PC-3 (cell line): ENCODE data around the gene NR2F2. TPM values are rescaled to one million over a fixed set of nuclear protein-coding genes. Genes with fewer than 3 reads are reported as not detected.

Source experiments
- ATAC-seq: fragments of 200-7000 bp; cut with Tn5 transposase; 2 replicates; pipeline ENCODE4 v1.9.1; 2020; ENCODE audit warnings: mild to moderate bottlenecking, moderate library complexity
- BruUV-seq: library from RNA; stranded (reverse); fragments of 400-500 nt; replicated peaks from 2 replicates; lab custom pipeline; 2021; lab: Mats Ljungman, UMichigan
- CTCF ChIA-PET: fragments of 300-600 bp; sonication (Branson Sonifier 250); formaldehyde crosslinking; loops from one replicate; lab custom pipeline; 2022; ENCODE audit warnings: antibody characterized with exemption; lab: Charles Lee
- POLR2A ChIA-PET: fragments of 300-600 bp; sonication (Branson Sonifier 250); formaldehyde crosslinking; loops from one replicate; lab custom pipeline; 2022; ENCODE audit warnings: antibody characterized with exemption; ENCODE audit not compliant: unreplicated experiment; lab: Charles Lee
- DNase-seq: peaks from one replicate; pipeline ENCODE4 v3.0.0-alpha.2; 2015
- H2AFZ ChIP-seq: fragments of 300-600 bp; sonication (generic); 2 replicates; pipeline ENCODE4 v1.6.0; 2016; ENCODE audit warnings: antibody characterized with exemption, low read length
- H3F3A ChIP-seq: fragments of 300-600 bp; sonication (generic); one replicate; pipeline ENCODE4 v1.6.0; 2017; ENCODE audit warnings: antibody characterized with exemption, low read length, control low read depth, mild to moderate bottlenecking; ENCODE audit not compliant: unreplicated experiment
- H3K27ac ChIP-seq: fragments of 300-600 bp; sonication (generic); 2 replicates; pipeline ENCODE4 v1.5.1; 2016; ENCODE audit warnings: mild to moderate bottlenecking, low read length
- H3K27me3 ChIP-seq: fragments of 300-600 bp; sonication (generic); 2 replicates; pipeline ENCODE4 v1.6.1; 2016; ENCODE audit warnings: low read length, mixed read lengths
- H3K36me3 ChIP-seq: fragments of 300-600 bp; sonication (generic); 2 replicates; pipeline ENCODE4 v1.6.1; 2016; ENCODE audit warnings: low read depth, mixed run types, low read length, mixed read lengths
- H3K4me1 ChIP-seq: fragments of 300-600 bp; sonication (generic); 2 replicates; pipeline ENCODE4 v1.5.1; 2016; ENCODE audit warnings: low read length; ENCODE audit not compliant: insufficient read depth
- H3K4me2 ChIP-seq: fragments of 300-600 bp; sonication (generic); 2 replicates; pipeline ENCODE4 v1.6.0; 2016; ENCODE audit warnings: low read length
- H3K4me3 ChIP-seq: fragments of 300-600 bp; sonication (generic); 2 replicates; pipeline ENCODE4 v1.5.1; 2016; ENCODE audit warnings: mild to moderate bottlenecking, low read length, mixed read lengths
- H3K79me2 ChIP-seq: fragments of 300-600 bp; sonication (generic); 2 replicates; pipeline ENCODE4 v1.6.1; 2017; ENCODE audit warnings: low read length, mixed read lengths
- H3K9ac ChIP-seq: fragments of 300-600 bp; sonication (generic); 2 replicates; pipeline ENCODE4 v1.6.0; 2016; ENCODE audit warnings: mild to moderate bottlenecking, low read length
- H3K9me2 ChIP-seq: fragments of 300-600 bp; sonication (generic); replicated peaks from 2 replicates; pipeline ENCODE4 v1.6.1; 2016; ENCODE audit warnings: mixed run types, low read length, mixed read lengths
- H3K9me3 ChIP-seq: fragments of 300-600 bp; sonication (generic); 2 replicates; pipeline ENCODE4 v1.6.1; 2016; ENCODE audit warnings: low read length, mixed read lengths
- H4K20me1 ChIP-seq: fragments of 300-600 bp; sonication (generic); 2 replicates; pipeline ENCODE4 v1.6.1; 2016; ENCODE audit warnings: low read length, mixed read lengths
- CTCF ChIP-seq: fragments of 300-600 bp; sonication (generic); conservative IDR thresholded peaks from 2 replicates; pipeline ENCODE4 v1.5.1; 2017; ENCODE audit warnings: antibody characterized with exemption, low read depth, mild to moderate bottlenecking, low read length
- EZH2 ChIP-seq: fragments of 300-600 bp; sonication (generic); IDR thresholded peaks from one replicate; pipeline ENCODE4 v1.6.1; 2017; ENCODE audit warnings: antibody characterized with exemption, mild to moderate bottlenecking, low read length; ENCODE audit not compliant: unreplicated experiment
- EZH2phosphoT487 ChIP-seq: fragments of 300-600 bp; sonication (generic); IDR thresholded peaks from 2 replicates; pipeline ENCODE4 v1.6.1; 2018; ENCODE audit warnings: mild to moderate bottlenecking, antibody characterized with exemption, low read length, borderline replicate concordance
- intact Hi-C: fragments of 100-400 bp; cut with micrococcal nuclease; formaldehyde crosslinking; loops from 2 replicates; pipeline ENCODE4 v1.9.0; 2023
- total RNA-seq: library from RNA; depleted of rRNA; stranded (reverse); fragments of >200 nt; gene quantifications from 2 replicates; pipeline ENCODE4 v1.2.3, GENCODE V29; 2014

The NR2F2 gene
- total RNA-seq, 1 experiment from 2014 or later = 19.6 TPM

- peaks cover 36% of the 10 kb centered on the region for H3K79me2 ChIP-seq
- BruUV-seq = no TSS peak
- H4K20me1 ChIP-seq = no peaks in the 10 kb centered on the region
These were observed 20.6 kb downstream of the NR2F2 start for GRCh38 chr15:96350934-96351724.

GRCh38 chr15:96351761-96352603 lies 21.5 kb downstream of the NR2F2 start:
- no TSS peak for BruUV-seq

More at GRCh38 chr15:96350934-96351724, 20.6 kb downstream of the NR2F2 start:
- H3K9me2 ChIP-seq = no peaks in the 10 kb centered on the region
- no peaks in the 10 kb centered on the region for H3K27me3 ChIP-seq
- H2AFZ ChIP-seq = no peak overlapping the region
- ATAC-seq (no peak), DNase-seq (no peak)
- no peaks in the 10 kb centered on the region; the same call in 1 of the 2 replicates for H3K4me1 ChIP-seq
- H3K4me3 ChIP-seq = no peak overlapping the region
- no peak overlapping the region for H3K27ac ChIP-seq
- no peaks in the 10 kb centered on the region for H3K9me3 ChIP-seq
- intact Hi-C loops = loop anchor here (10.0 kb wide), 1 partner anchor 884 kb away; no protein-coding TSS in a partner anchor
- no peak for TF ChIP-seq CTCF
- TF ChIP-seq EZH2phosphoT487 = no peak
- no peak for TF ChIP-seq EZH2
- H3K4me2 ChIP-seq = no peak overlapping the region
- POLR2A ChIA-PET = no interaction called here
- no peak overlapping the region for H3K9ac ChIP-seq
- no peaks in the 10 kb centered on the region for H3F3A ChIP-seq
- H3K36me3 ChIP-seq = 0 out of 2 replicates have a peak, but pooled peaks cover 5% of the 10 kb centered on the region
- CTCF ChIA-PET = no interaction called here

More at GRCh38 chr15:96351761-96352603, 21.5 kb downstream of the NR2F2 start:
- Histone ChIP-seq H3K4me3 (no peak overlapping the region), H2AFZ (no peak overlapping the region), H3K9ac (no peak overlapping the region), H3K4me1 (peaks cover 3% of the 10 kb centered on the region; the same call in 1 of the 2 replicates), H3F3A (no peaks in the 10 kb centered on the region), H3K36me3 (0 out of 2 replicates have a peak, but pooled peaks cover 5% of the 10 kb centered on the region), H4K20me1 (no peaks in the 10 kb centered on the region), H3K4me2 (no peak overlapping the region), H3K27me3 (no peaks in the 10 kb centered on the region), H3K79me2 (peaks cover 28% of the 10 kb centered on the region), H3K9me2 (no peaks in the 10 kb centered on the region), H3K9me3 (no peaks in the 10 kb centered on the region), H3K27ac (no peak overlapping the region)
- POLR2A ChIA-PET = no interaction called here
- intact Hi-C loops = loop anchor here (10.0 kb wide), 1 partner anchor 883 kb away; no protein-coding TSS in a partner anchor
- ATAC-seq (no peak), DNase-seq (no peak)
- CTCF ChIA-PET = no interaction called here
- TF ChIP-seq EZH2 (no peak), CTCF (no peak), EZH2phosphoT487 (no peak)
